MG63 (cell line): Measurements from ENCODE around the gene FAM81A. TPM values are rescaled to one million over a fixed set of nuclear protein-coding genes. Genes with fewer than 3 reads are reported as not detected.
"Not testable (repeated sequence)": the region's sequence is repeated elsewhere in the genome, so short reads cannot be mapped to it uniquely, and the experiment has no call there.

ENCODE experiments used
- DNase-seq: peaks from one replicate; pipeline ENCODE4 v3.0.0-alpha.2; 2020
- H3K27me3 ChIP-seq: fragments of 250-450 bp; sonication (Bioruptor Pico); 2 replicates; pipeline ENCODE4 v1.5.1; 2020; ENCODE audit warnings: mild to moderate bottlenecking, moderate library complexity
- H3K36me3 ChIP-seq: fragments of 250-450 bp; sonication (Bioruptor Pico); 2 replicates; pipeline ENCODE4 v1.5.1; 2020; ENCODE audit warnings: mild to moderate bottlenecking, moderate library complexity
- H3K4me3 ChIP-seq: fragments of 250-450 bp; sonication (Bioruptor Pico); 2 replicates; pipeline ENCODE4 v1.5.1; 2020; ENCODE audit warnings: mild to moderate bottlenecking, moderate library complexity
- H3K9me3 ChIP-seq: fragments of 250-450 bp; sonication (Bioruptor Pico); 2 replicates; pipeline ENCODE4 v1.5.1; 2020; ENCODE audit warnings: mild to moderate bottlenecking, moderate library complexity
- total RNA-seq: library from RNA; depleted of rRNA; stranded (reverse); fragments of >200 nt; shearing (Covaris generic); gene quantifications from 2 replicates; pipeline ENCODE4 v1.2.3, GENCODE V29; 2014; ENCODE audit warnings: low replicate concordance; rRNA removed

FAM81A gene
- not detected in 2 replicates for total RNA-seq

GRCh38 chr15:59437817-59438624 is at the start of gene FAM81A:
Gene FAM81A (plus strand): TSS chr15:59438186. CDS start chr15:59458627, 20,441 bp downstream.
- Histone ChIP-seq H3K9me3 (no peaks in the 10 kb centered on the region), H3K4me3 (peak within 1 kb of the TSS; percentile 48), H3K36me3 (no peaks in the 10 kb centered on the region), H3K27me3 (peaks cover 37% of the 10 kb centered on the region)
- peak; percentile 72 for DNase-seq

- Histone ChIP-seq H3K9me3 (no peaks in the 10 kb centered on the region), H3K4me3 (no peak overlapping the region), H3K27me3 (no peaks in the 10 kb centered on the region), H3K36me3 (no peaks in the 10 kb centered on the region)
- no peak for DNase-seq
These were observed 49.3 kb upstream of the FAM81A start for GRCh38 chr15:59388670-59389069.

- no peak for DNase-seq
- Histone ChIP-seq H3K27me3 (no peaks in the 10 kb centered on the region), H3K36me3 (no peaks in the 10 kb centered on the region), H3K9me3 (no peaks in the 10 kb centered on the region), H3K4me3 (no peak overlapping the region)
These were observed 45.7 kb upstream of the FAM81A start for GRCh38 chr15:59392299-59392698.

GRCh38 chr15:59394166-59394661 is 43.8 kb upstream of the FAM81A start:
- Histone ChIP-seq H3K27me3 (no peaks in the 10 kb centered on the region), H3K36me3 (no peaks in the 10 kb centered on the region), H3K9me3 (no peaks in the 10 kb centered on the region; the same call in 1 of the 2 replicates), H3K4me3 (no peak overlapping the region)
- no peak for DNase-seq

- H3K4me3 ChIP-seq: no peak overlapping the region
- H3K9me3 ChIP-seq: no peaks in the 10 kb centered on the region; the same call in 1 of the 2 replicates
- H3K27me3 ChIP-seq: no peaks in the 10 kb centered on the region
- no peak for DNase-seq
- no peaks in the 10 kb centered on the region for H3K36me3 ChIP-seq
These were observed 41.8 kb upstream of the FAM81A start for GRCh38 chr15:59396211-59396610.

- DNase-seq: no peak
- Histone ChIP-seq H3K27me3 (no peaks in the 10 kb centered on the region), H3K36me3 (no peaks in the 10 kb centered on the region), H3K4me3 (no peak overlapping the region), H3K9me3 (no peaks in the 10 kb centered on the region; the same call in 1 of the 2 replicates)
These were observed 41.3 kb upstream of the FAM81A start for GRCh38 chr15:59396679-59397078.

- Histone ChIP-seq H3K36me3 (no peaks in the 10 kb centered on the region), H3K4me3 (no peak overlapping the region), H3K27me3 (no peaks in the 10 kb centered on the region), H3K9me3 (no peaks in the 10 kb centered on the region; the same call in 1 of the 2 replicates)
- no peak for DNase-seq
These were observed 39.8 kb upstream of the FAM81A start for GRCh38 chr15:59398220-59398619.

- DNase-seq: no peak
- H3K36me3 ChIP-seq: no peaks in the 10 kb centered on the region
- H3K27me3 ChIP-seq: no peaks in the 10 kb centered on the region
- H3K9me3 ChIP-seq: no peaks in the 10 kb centered on the region; the same call in 1 of the 2 replicates
- no peak overlapping the region for H3K4me3 ChIP-seq
These were observed 38.4 kb upstream of the FAM81A start for GRCh38 chr15:59399465-59400102.

GRCh38 chr15:59400103-59400813 is 37.7 kb upstream of the FAM81A start:
- no peak for DNase-seq
- H3K9me3 ChIP-seq: no peaks in the 10 kb centered on the region; the same call in 1 of the 2 replicates
- no peaks in the 10 kb centered on the region for H3K36me3 ChIP-seq
- no peak overlapping the region for H3K4me3 ChIP-seq
- H3K27me3 ChIP-seq: no peaks in the 10 kb centered on the region

GRCh38 chr15:59401051-59401823 is 36.7 kb upstream of the FAM81A start:
- H3K27me3 ChIP-seq, H3K36me3 ChIP-seq, DNase-seq, H3K4me3 ChIP-seq, H3K9me3 ChIP-seq: not testable (repeated sequence)

- no peaks in the 10 kb centered on the region for H3K36me3 ChIP-seq
- no peak overlapping the region for H3K4me3 ChIP-seq
- DNase-seq: no peak
- H3K9me3 ChIP-seq: no peaks in the 10 kb centered on the region; the same call in 1 of the 2 replicates
- H3K27me3 ChIP-seq: no peaks in the 10 kb centered on the region
These were observed 36.0 kb upstream of the FAM81A start for GRCh38 chr15:59401824-59402569.

- Histone ChIP-seq H3K27me3 (no peaks in the 10 kb centered on the region), H3K36me3 (no peaks in the 10 kb centered on the region), H3K9me3 (no peaks in the 10 kb centered on the region), H3K4me3 (no peak overlapping the region)
- no peak for DNase-seq
These were observed 32.9 kb upstream of the FAM81A start for GRCh38 chr15:59405079-59405478.

- Histone ChIP-seq H3K27me3 (no peaks in the 10 kb centered on the region), H3K4me3 (no peak overlapping the region), H3K9me3 (no peaks in the 10 kb centered on the region), H3K36me3 (no peaks in the 10 kb centered on the region)
- DNase-seq: no peak
These were observed 31.5 kb upstream of the FAM81A start for GRCh38 chr15:59406446-59406845.

GRCh38 chr15:59407946-59408345 is 30.0 kb upstream of the FAM81A start:
- no peaks in the 10 kb centered on the region for H3K27me3 ChIP-seq
- H3K4me3 ChIP-seq: no peak overlapping the region
- H3K9me3 ChIP-seq: no peaks in the 10 kb centered on the region
- no peaks in the 10 kb centered on the region for H3K36me3 ChIP-seq
- no peak for DNase-seq

- Histone ChIP-seq H3K4me3 (no peak overlapping the region), H3K27me3 (no peaks in the 10 kb centered on the region), H3K36me3 (no peaks in the 10 kb centered on the region), H3K9me3 (no peaks in the 10 kb centered on the region)
- DNase-seq: peak; percentile 17
These were observed 27.5 kb upstream of the FAM81A start for GRCh38 chr15:59410391-59410896.
